Measurements from ENCODE around the gene RUNX2.

RUNX2 gene

DNA sequence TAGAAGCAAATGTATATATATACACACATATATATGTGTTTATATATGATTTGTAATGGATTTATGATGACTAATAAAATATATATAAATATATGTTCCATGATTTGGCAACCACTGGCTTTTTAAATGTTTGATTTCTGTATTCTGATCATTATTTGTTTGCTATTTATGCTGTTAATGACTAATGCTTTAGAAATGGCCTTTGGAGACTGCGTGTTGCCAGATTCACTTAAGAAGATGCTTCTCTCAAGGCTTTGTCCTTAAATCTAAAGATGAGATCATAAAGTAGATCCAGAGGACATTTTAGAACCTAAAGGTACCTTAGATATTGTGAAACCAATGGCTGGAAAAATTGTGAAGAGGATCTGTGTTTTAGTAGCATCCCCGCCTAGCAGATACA is 165.6 kb downstream of the RUNX2 start:
- Histone ChIP-seq H3K4me1 (ENCODE audit: low read depth, poor library complexity, severe bottlenecking) (peaks cover 65% of the 10 kb centered on the region), H3K4me3 (IDR thresholded peaks at IDR 0.05; ENCODE audit: insufficient read depth, low read depth, low read length) (no peak overlapping the region), H3K27me3 (ENCODE audit: insufficient read depth, low read depth) (no peaks in the 10 kb centered on the region), H3K79me2 (ENCODE audit: insufficient read depth, low read depth) (peaks cover 95% of the 10 kb centered on the region), H2AFZ (ENCODE audit: low read depth) (no peak overlapping the region), H3K27ac (no peak overlapping the region), H3K9ac (no peak overlapping the region), H3K36me3 (ENCODE audit: insufficient read depth) (peaks cover 7% of the 10 kb centered on the region; the same call in 1 of the 2 replicates), H4K20me1 (ENCODE audit: insufficient read depth) (peaks cover 14% of the 10 kb centered on the region), H3K4me2 (no peak overlapping the region)
- TF ChIP-seq, protein P1, sequence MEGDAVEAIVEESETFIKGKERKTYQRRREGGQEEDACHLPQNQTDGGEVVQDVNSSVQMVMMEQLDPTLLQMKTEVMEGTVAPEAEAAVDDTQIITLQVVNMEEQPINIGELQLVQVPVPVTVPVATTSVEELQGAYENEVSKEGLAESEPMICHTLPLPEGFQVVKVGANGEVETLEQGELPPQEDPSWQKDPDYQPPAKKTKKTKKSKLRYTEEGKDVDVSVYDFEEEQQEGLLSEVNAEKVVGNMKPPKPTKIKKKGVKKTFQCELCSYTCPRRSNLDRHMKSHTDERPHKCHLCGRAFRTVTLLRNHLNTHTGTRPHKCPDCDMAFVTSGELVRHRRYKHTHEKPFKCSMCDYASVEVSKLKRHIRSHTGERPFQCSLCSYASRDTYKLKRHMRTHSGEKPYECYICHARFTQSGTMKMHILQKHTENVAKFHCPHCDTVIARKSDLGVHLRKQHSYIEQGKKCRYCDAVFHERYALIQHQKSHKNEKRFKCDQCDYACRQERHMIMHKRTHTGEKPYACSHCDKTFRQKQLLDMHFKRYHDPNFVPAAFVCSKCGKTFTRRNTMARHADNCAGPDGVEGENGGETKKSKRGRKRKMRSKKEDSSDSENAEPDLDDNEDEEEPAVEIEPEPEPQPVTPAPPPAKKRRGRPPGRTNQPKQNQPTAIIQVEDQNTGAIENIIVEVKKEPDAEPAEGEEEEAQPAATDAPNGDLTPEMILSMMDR (conservative IDR thresholded peaks at IDR 0.05; ENCODE audit: low read depth, low read length): no peak

DNA sequence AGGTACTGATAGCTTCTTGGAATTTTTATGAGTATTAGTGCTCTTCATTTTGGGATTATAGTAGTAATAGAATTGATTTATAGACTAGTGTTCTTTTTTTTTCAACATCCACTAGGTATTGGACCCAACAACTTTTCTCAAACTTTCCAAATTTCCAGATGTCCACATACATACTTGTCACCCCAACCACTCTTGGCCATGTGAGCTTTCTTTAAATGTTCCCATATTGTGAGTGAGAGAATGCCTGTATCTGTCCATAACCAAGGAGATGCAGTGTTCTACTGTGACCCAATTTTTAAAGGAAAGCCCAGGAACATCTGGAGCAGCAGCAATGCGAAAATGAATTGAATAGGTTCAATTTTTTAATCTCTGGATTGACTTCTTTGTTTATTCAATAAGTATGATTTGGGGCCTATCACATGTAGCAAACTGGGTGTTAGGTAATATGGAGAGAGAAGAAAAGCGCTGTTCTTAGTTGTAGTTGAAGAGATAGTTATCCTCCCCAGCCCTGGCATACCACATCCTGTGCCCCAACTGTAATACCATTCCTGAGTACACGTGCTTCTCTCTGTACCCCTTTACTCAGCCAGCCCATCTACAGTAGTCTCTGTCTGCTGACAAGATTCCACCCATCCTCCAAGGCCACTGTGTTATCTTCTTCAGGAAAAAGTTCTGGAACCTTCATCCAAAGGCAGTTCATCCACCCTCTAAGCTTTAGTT is 166.4 kb downstream of the RUNX2 start:
- peaks cover 95% of the 10 kb centered on the region for H3K79me2 ChIP-seq (ENCODE audit: insufficient read depth, low read depth)
- H3K27me3 ChIP-seq (ENCODE audit: insufficient read depth, low read depth): no peaks in the 10 kb centered on the region
- H4K20me1 ChIP-seq (ENCODE audit: insufficient read depth): peaks cover 8% of the 10 kb centered on the region
- H3K4me2 ChIP-seq: no peak overlapping the region
- peaks cover 61% of the 10 kb centered on the region for H3K4me1 ChIP-seq (ENCODE audit: low read depth, poor library complexity, severe bottlenecking)
- no peak overlapping the region for H3K4me3 ChIP-seq (IDR thresholded peaks at IDR 0.05; ENCODE audit: insufficient read depth, low read depth, low read length)
- TF ChIP-seq, protein P1 (conservative IDR thresholded peaks at IDR 0.05; ENCODE audit: low read depth, low read length): no peak
- peaks cover 7% of the 10 kb centered on the region; the same call in 1 of the 2 replicates for H3K36me3 ChIP-seq (ENCODE audit: insufficient read depth)
- no peak overlapping the region for H2AFZ ChIP-seq (ENCODE audit: low read depth)
- H3K27ac ChIP-seq: no peak overlapping the region
- no peak overlapping the region for H3K9ac ChIP-seq

DNA sequence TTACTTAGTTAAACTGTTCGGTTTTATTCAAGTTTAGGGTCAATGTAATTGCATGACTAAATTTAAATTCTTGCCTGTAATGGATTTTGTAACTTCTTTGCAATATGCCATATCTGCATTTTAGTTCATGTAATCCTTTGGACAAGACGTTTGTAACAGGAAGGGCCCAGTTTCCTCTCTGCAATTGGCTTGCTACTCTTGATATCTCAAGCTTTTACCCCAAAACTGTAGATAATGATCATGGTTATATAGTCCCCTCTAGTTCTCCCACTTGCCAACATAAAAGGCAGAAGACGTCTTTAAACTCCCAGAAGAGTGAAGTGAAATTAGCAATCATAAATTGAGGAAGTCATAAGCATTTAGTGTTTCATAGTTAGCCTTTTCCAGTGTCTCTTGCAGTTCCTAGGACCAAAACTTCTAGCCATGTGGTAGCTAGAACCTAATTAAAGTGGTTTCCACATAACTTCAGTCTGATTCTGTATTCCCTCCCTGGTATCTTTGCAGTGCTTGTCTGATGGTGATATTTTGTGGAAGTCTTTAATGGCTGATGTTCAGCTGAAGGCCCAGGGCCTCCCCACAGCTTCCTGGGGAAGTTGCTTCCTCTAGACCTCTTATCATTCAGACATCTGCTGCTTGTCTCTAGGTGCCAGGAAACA is 167.4 kb downstream of the RUNX2 start:
- H3K4me2 ChIP-seq: no peak overlapping the region
- H3K27ac ChIP-seq: no peak overlapping the region
- H3K4me3 ChIP-seq (IDR thresholded peaks at IDR 0.05; ENCODE audit: insufficient read depth, low read depth, low read length): no peak overlapping the region
- H3K36me3 ChIP-seq (ENCODE audit: insufficient read depth): peaks cover 7% of the 10 kb centered on the region; the same call in 1 of the 2 replicates
- TF ChIP-seq, protein P1 (conservative IDR thresholded peaks at IDR 0.05; ENCODE audit: low read depth, low read length): no peak
- H2AFZ ChIP-seq (ENCODE audit: low read depth): no peak overlapping the region
- H3K27me3 ChIP-seq (ENCODE audit: insufficient read depth, low read depth): no peaks in the 10 kb centered on the region
- H4K20me1 ChIP-seq (ENCODE audit: insufficient read depth): peaks cover 3% of the 10 kb centered on the region
- H3K79me2 ChIP-seq (ENCODE audit: insufficient read depth, low read depth): peaks cover 95% of the 10 kb centered on the region
- H3K4me1 ChIP-seq (ENCODE audit: low read depth, poor library complexity, severe bottlenecking): peaks cover 51% of the 10 kb centered on the region
- H3K9ac ChIP-seq: no peak overlapping the region

DNA sequence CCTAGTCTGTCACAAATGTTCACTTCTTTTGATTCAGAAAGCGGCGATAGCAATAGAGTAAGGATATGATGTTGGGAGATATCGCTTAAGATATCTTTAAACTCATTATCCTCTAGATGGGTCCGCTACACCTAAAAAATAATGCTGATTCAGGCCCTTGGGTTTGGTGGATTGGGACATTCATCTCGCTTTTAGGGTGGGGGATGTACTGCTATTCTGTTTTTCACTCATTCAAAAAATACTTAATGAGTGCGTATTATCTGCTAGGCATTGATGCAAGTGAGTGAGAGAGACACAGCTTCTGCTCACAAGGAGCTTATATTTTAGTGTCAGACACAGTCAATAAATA is 167.9 kb downstream of the RUNX2 start:
- TF ChIP-seq, protein P1 (conservative IDR thresholded peaks at IDR 0.05; ENCODE audit: low read depth, low read length): no peak
- Histone ChIP-seq H3K79me2 (ENCODE audit: insufficient read depth, low read depth) (peaks cover 95% of the 10 kb centered on the region), H3K27ac (no peak overlapping the region), H3K9ac (no peak overlapping the region), H2AFZ (ENCODE audit: low read depth) (no peak overlapping the region), H3K4me2 (no peak overlapping the region), H3K4me1 (ENCODE audit: low read depth, poor library complexity, severe bottlenecking) (peaks cover 46% of the 10 kb centered on the region), H3K36me3 (ENCODE audit: insufficient read depth) (peaks cover 7% of the 10 kb centered on the region; the same call in 1 of the 2 replicates), H3K4me3 (IDR thresholded peaks at IDR 0.05; ENCODE audit: insufficient read depth, low read depth, low read length) (no peak overlapping the region), H3K27me3 (ENCODE audit: insufficient read depth, low read depth) (no peaks in the 10 kb centered on the region), H4K20me1 (ENCODE audit: insufficient read depth) (peaks cover 1% of the 10 kb centered on the region)
